Gastrocnemius medialis (tissue), 4 donors: ENCODE measurements around the gene RNASET2. TPM values are rescaled to one million over a fixed set of nuclear protein-coding genes. Genes with fewer than 3 reads are reported as not detected.

Source experiments
- ATAC-seq, 2 donors: fragments of 150-250 bp; one replicate each; pipeline ENCODE4 v1.9.1; 2016
- DNase-seq, 2 donors: peaks; one replicate each; pipeline ENCODE4 v3.0.0-alpha.2; 2019
- H3K27ac ChIP-seq, 4 donors: fragments of 200-600 bp; sonication (generic); 1 replicate in 1 of 4; 2 replicates in 3 of 4; pipeline ENCODE4 v1.5.1; 2016 to 2018; ENCODE audit warnings: mild to moderate bottlenecking in 2 of 4, moderate library complexity in 1 of 4
- H3K27me3 ChIP-seq, 3 donors: fragments of 200-600 bp; sonication (generic) in 2 of 3; 1 replicate in 1 of 3; 2 replicates in 2 of 3; pipeline versions ENCODE4 v1.5.1 to v1.6.0; 2016 to 2019; ENCODE audit warnings: mild to moderate bottlenecking in 1 of 3, moderate library complexity in 1 of 3
- H3K36me3 ChIP-seq, 2 donors: fragments of 200-600 bp; sonication (generic) in 1 of 2; one replicate each; pipeline ENCODE4 v1.5.1; 2017 to 2018
- H3K4me1 ChIP-seq, 2 donors: fragments of 200-600 bp; sonication (generic) in 1 of 2; one replicate each; pipeline ENCODE4 v1.5.1; 2016 to 2017; ENCODE audit warnings: mild to moderate bottlenecking in 2 of 2
- H3K4me3 ChIP-seq, 4 donors: fragments of 200-600 bp; sonication (generic) in 3 of 4; 1 replicate in 1 of 4; 2 replicates in 3 of 4; pipeline ENCODE4 v1.5.1; 2016 to 2019; ENCODE audit warnings: mild to moderate bottlenecking in 2 of 4
- H3K9me3 ChIP-seq, 3 donors: fragments of 200-600 bp; sonication (generic) in 2 of 3; 1 replicate in 1 of 3; 2 replicates in 2 of 3; pipeline ENCODE4 v1.5.1; 2016 to 2019
- CTCF ChIP-seq, 5 experiments: fragments of 450-650 bp in 3 of 5; fragments of 200-600 bp in 2 of 5; sonication (generic) in 2 of 5; IDR thresholded peaks in 4 of 5; conservative IDR thresholded peaks in 1 of 5; 1 replicate in 4 of 5; 2 replicates in 1 of 5; pipeline ENCODE4 v1.5.1; 2016 to 2019; ENCODE audit warnings: antibody characterized with exemption in 5 of 5, mild to moderate bottlenecking in 3 of 5, moderate library complexity in 3 of 5
- POLR2A ChIP-seq, 2 donors: fragments of 450-650 bp; IDR thresholded peaks; one replicate each; pipeline ENCODE4 v1.6.1; 2017; ENCODE audit warnings: antibody characterized with exemption in 2 of 2, mild to moderate bottlenecking in 2 of 2, moderate library complexity in 2 of 2
- in situ Hi-C, 4 donors: fragments of 200-750 bp; cut with MboI; loops; one replicate each; pipeline versions ENCODE4 v1.15.0 to v1.8.0; 2017; ENCODE audit warnings: low sequenced_read_pairs in 4 of 4
- intact Hi-C: fragments of 100-400 bp; cut with DNase I; formaldehyde crosslinking; loops from one replicate; pipeline ENCODE4 v1.15.1; 2023; ENCODE audit warnings: low total_unique reads
- total RNA-seq, 4 donors: library from RNA; depleted of rRNA; stranded (reverse); fragments of >200 nt; gene quantifications; one replicate each; pipeline versions ENCODE4 v1.1.0 to v1.2.3, GENCODE V29; 2016

RNASET2 gene
- total RNA-seq, 4 donors from 2014 or later = 4.9 to 9.6 (median 6.5) TPM

GRCh38 chr6:166999145-166999883, 43.0 kb upstream of the RNASET2 start, which contains the start of gene CEP43:
TSS of gene CEP43 (plus strand) at chr6:166999397. CDS start at chr6:166999413, 16 bp downstream.
- DNase-seq = peak; percentile 83 to 88
- intact Hi-C loops (loop anchor here (1.0 kb wide), 1 partner anchor 43 kb away; the partner anchor contains the start of gene RNASET2), in situ Hi-C loops (loop anchor here in 3 of 4 donors (25.0 kb wide), 1 partner anchor 212 kb away; no protein-coding TSS in a partner anchor)
- no peak for TF ChIP-seq POLR2A (IDR thresholded peaks at IDR 0.05)
- peak in 2 of 5 experiments; percentile 20 to 21 for TF ChIP-seq CTCF (IDR thresholded peaks at IDR 0.05 in 4 of 5, conservative IDR thresholded peaks at IDR 0.05 in 1 of 5)
- ATAC-seq = peak; percentile 95 to 96
- peaks cover 9 to 18% of the 10 kb centered on the region in 2 donors for H3K4me1 ChIP-seq
- H3K27ac ChIP-seq = peak within 1 kb of the TSS; percentile 54 to 79 (median 67)
- H3K27me3 ChIP-seq = no peaks in the 10 kb centered on the region
- no peaks in the 10 kb centered on the region for H3K9me3 ChIP-seq
- peak within 1 kb of the TSS; percentile 66 to 97 (median 75) for H3K4me3 ChIP-seq
- H3K36me3 ChIP-seq = no peaks in the 10 kb centered on the region

GRCh38 chr6:166998256-166999144, 42.1 kb upstream of the RNASET2 start:
- DNase-seq = no peak
- H3K36me3 ChIP-seq = no peaks in the 10 kb centered on the region
- TF ChIP-seq CTCF (IDR thresholded peaks at IDR 0.05 in 4 of 5, conservative IDR thresholded peaks at IDR 0.05 in 1 of 5) = no peak
- no peak for TF ChIP-seq POLR2A (IDR thresholded peaks at IDR 0.05)
- H3K4me3 ChIP-seq = peak overlapping the region; percentile 66 to 97 (median 75)
- in situ Hi-C loops = loop anchor here in 3 of 4 donors (25.0 kb wide), 1 partner anchor 211 kb away; no protein-coding TSS in a partner anchor
- H3K27me3 ChIP-seq = no peaks in the 10 kb centered on the region
- no peaks in the 10 kb centered on the region for H3K9me3 ChIP-seq
- peak overlapping the region; percentile 54 to 79 (median 67) for H3K27ac ChIP-seq
- intact Hi-C loops = loop anchor here (1.0 kb wide), 1 partner anchor 42 kb away; the partner anchor contains the start of gene RNASET2
- peaks cover 9 to 18% of the 10 kb centered on the region in 2 donors for H3K4me1 ChIP-seq
- ATAC-seq = peak in 1 of 2 donors; percentile 4

GRCh38 chr6:166997768-166998255, 41.5 kb upstream of the RNASET2 start:
- DNase-seq (no peak), ATAC-seq (no peak)
- in situ Hi-C loops (loop anchor here in 3 of 4 donors (25.0 kb wide), 1 partner anchor 211 kb away; no protein-coding TSS in a partner anchor), intact Hi-C loops (no loop called here)
- TF ChIP-seq POLR2A (IDR thresholded peaks at IDR 0.05) (no peak), CTCF (IDR thresholded peaks at IDR 0.05 in 4 of 5, conservative IDR thresholded peaks at IDR 0.05 in 1 of 5) (no peak)
- H3K27me3 ChIP-seq = no peaks in the 10 kb centered on the region
- no peaks in the 10 kb centered on the region for H3K36me3 ChIP-seq
- no peaks in the 10 kb centered on the region for H3K9me3 ChIP-seq
- peaks cover 9 to 18% of the 10 kb centered on the region in 2 donors for H3K4me1 ChIP-seq
- peak overlapping the region in 2 of 4 donors; percentile 54 to 60 for H3K27ac ChIP-seq
- peak overlapping the region; percentile 66 to 97 (median 75) for H3K4me3 ChIP-seq

- TF ChIP-seq POLR2A (IDR thresholded peaks at IDR 0.05) = no peak
- TF ChIP-seq CTCF (IDR thresholded peaks at IDR 0.05 in 4 of 5, conservative IDR thresholded peaks at IDR 0.05 in 1 of 5) = no peak
- Histone ChIP-seq H3K4me1 (peaks cover 9 to 18% of the 10 kb centered on the region in 2 donors), H3K4me3 (no peak overlapping the region), H3K36me3 (no peaks in the 10 kb centered on the region), H3K9me3 (no peaks in the 10 kb centered on the region), H3K27ac (no peak overlapping the region), H3K27me3 (no peaks in the 10 kb centered on the region)
- intact Hi-C loops (no loop called here), in situ Hi-C loops (loop anchor here in 3 of 4 donors (25.0 kb wide), 1 partner anchor 210 kb away; no protein-coding TSS in a partner anchor)
- ATAC-seq = no peak
- DNase-seq = no peak
These were observed 41.0 kb upstream of the RNASET2 start for GRCh38 chr6:166997348-166997747.
